Right cardiac atrium (tissue), 5 donors: ENCODE data around the gene CDPF1. TPM values are rescaled to one million over a fixed set of nuclear protein-coding genes. Genes with fewer than 3 reads are reported as not detected.

Experiments used
- ATAC-seq, 2 donors: fragments of 200-7000 bp; cut with Tn5 transposase; one replicate each; pipeline versions ENCODE4 v1.8.0 to v1.9.1; 2020; ENCODE audit warnings: moderate library complexity in 2 of 2, mild to moderate bottlenecking in 1 of 2
- DNase-seq, 3 donors: peaks; one replicate each; pipeline ENCODE4 v3.0.0-alpha.2; 2020
- H3K27ac ChIP-seq: one replicate; pipeline ENCODE4 v1.5.1; 2013; ENCODE audit warnings: mild to moderate bottlenecking, low read length, control low read depth, moderate library complexity
- H3K27me3 ChIP-seq: one replicate; pipeline ENCODE4 v1.6.1; 2013; ENCODE audit not compliant: control insufficient read depth, insufficient read depth
- H3K4me1 ChIP-seq: one replicate; pipeline ENCODE4 v1.6.1; 2013; ENCODE audit warnings: low read length; ENCODE audit not compliant: control insufficient read depth, insufficient read depth
- H3K4me3 ChIP-seq: one replicate; pipeline ENCODE4 v1.5.1; 2013; ENCODE audit warnings: low read length, control low read depth
- H3K9me3 ChIP-seq: one replicate; pipeline ENCODE4 v1.6.1; 2013; ENCODE audit warnings: low read length; ENCODE audit not compliant: control insufficient read depth
- WGBS: extraction: QIAGEN DNeasy Blood & Tissue Kit; methylation state at CpG from one replicate; pipeline ENCODE4 v1.1.7; 2013; 5-methylcytosine and 5-hydroxymethylcytosine counted together
- intact Hi-C, 4 donors: fragments of 100-400 bp; cut with DNase I; formaldehyde crosslinking; loops; one replicate each; pipeline versions ENCODE4 v1.11.0 to v1.14.0; 2022 to 2023
- polyA plus RNA-seq: library from polyadenylated mRNA; stranded (reverse); fragments of 200-250 nt; gene quantifications from one replicate; pipeline ENCODE4 v1.2.3, GENCODE V29; 2013
- total RNA-seq, 4 donors: library from RNA; stranded (reverse); fragmentation: NEBNext Ultra II Directional; extraction: Animal tissue kit (Norgen Biotek cat#: 25700); gene quantifications; one replicate each; pipeline ENCODE4 v1.2.1, GENCODE V29; 2021
- donor health status: healthy with polysubstance abuse.
- donor health status: DM: no; HTN: yes; CAD: no.
- donor health status: DM: no; HTN: no; CAD: no.
- donor health status: DM: no; HTN: yes; CAD: no; lungs with severe emphysema.
- donor health status: DM: yes; HTN: yes; CAD: no.

CDPF1 gene
- total and polyA plus RNA-seq, 5 donors: 8.9 to 10.5 (median 9.4) TPM

DNA sequence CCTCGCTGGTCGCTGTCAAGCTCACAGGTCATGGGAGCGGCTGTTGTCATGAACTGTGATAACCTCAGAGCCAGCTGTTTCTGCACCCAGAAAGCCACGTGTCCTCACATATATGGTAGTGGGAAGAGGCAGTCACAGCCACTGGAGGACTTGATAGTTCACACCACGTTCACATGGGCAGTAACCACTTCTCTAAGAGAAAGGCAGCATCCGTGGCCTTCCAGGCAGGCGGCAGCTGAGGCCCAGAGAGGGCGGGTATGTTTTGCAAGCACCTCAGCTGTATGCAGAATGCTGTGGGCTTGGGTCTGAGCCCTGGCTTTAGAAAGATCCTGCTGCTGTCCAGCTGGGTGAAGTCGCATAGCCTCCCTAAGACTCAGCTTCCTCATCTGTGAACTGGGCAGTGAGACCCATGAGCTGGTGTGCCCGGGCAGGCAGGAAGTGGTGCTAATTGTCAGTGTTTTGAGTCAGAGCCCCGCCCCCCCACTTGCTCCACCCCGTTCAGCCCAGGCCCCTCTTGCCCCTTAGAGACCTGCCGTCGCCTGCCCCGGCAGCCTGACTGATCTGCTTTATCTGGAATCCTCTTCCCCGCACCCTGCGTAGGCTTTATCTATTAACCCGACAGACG, 31.0 kb upstream of the CDPF1 start:
- Histone ChIP-seq H3K27me3 (no peaks in the 10 kb centered on the region), H3K27ac (no peak overlapping the region), H3K9me3 (no peaks in the 10 kb centered on the region), H3K4me1 (no peaks in the 10 kb centered on the region), H3K4me3 (no peak overlapping the region)
- intact Hi-C loops: no loop called here
- DNase-seq: peak in 1 of 3 donors; percentile 54
- peak; percentile 32 to 39 for ATAC-seq
- WGBS: 65% methylated on average over 19 of the region's 19 CpGs

DNA sequence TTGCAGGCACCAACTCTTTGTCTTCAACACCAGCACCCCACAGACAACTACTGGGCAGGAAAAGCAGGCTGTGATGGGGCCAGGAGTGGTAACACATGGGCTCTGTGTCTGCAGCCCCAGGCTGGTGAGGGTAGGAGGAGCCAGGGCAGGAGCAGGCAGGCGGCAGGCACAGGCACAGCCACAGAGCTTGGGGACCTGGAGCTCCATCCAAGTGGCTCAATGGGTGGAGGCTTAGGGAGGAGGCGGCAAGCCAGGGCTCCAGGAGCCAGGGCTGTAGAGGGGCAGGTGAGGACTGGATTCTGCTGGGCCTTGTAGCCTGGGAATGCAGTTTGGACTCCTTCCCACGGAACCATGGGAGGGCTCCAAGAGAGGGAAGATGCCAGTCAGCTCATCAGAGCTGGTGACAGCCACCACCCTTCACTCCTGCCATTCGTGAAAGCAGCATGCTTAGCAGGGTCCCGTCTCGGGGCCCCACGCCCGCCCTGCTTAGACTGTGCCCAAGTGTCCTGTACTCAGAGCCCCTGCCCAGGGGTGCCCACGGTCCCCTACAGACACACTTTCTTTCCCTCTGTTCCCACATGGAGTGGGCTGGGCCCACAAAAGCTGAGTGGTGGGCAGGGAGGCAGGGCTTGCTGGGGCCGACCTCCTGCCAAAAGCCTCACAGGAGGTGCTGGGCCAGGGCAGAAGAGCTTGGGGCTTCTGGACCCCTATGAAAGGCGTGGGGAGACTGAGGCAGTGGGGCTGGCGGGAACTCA, 30.1 kb upstream of the CDPF1 start:
- Histone ChIP-seq H3K27me3 (no peaks in the 10 kb centered on the region), H3K4me3 (no peak overlapping the region), H3K27ac (peak overlapping the region; percentile 24), H3K9me3 (no peaks in the 10 kb centered on the region), H3K4me1 (no peaks in the 10 kb centered on the region)
- intact Hi-C loops: no loop called here
- DNase-seq (no peak), ATAC-seq (peak; percentile 31 to 44)
- 85% methylated on average over 12 of the region's 12 CpGs for WGBS

DNA sequence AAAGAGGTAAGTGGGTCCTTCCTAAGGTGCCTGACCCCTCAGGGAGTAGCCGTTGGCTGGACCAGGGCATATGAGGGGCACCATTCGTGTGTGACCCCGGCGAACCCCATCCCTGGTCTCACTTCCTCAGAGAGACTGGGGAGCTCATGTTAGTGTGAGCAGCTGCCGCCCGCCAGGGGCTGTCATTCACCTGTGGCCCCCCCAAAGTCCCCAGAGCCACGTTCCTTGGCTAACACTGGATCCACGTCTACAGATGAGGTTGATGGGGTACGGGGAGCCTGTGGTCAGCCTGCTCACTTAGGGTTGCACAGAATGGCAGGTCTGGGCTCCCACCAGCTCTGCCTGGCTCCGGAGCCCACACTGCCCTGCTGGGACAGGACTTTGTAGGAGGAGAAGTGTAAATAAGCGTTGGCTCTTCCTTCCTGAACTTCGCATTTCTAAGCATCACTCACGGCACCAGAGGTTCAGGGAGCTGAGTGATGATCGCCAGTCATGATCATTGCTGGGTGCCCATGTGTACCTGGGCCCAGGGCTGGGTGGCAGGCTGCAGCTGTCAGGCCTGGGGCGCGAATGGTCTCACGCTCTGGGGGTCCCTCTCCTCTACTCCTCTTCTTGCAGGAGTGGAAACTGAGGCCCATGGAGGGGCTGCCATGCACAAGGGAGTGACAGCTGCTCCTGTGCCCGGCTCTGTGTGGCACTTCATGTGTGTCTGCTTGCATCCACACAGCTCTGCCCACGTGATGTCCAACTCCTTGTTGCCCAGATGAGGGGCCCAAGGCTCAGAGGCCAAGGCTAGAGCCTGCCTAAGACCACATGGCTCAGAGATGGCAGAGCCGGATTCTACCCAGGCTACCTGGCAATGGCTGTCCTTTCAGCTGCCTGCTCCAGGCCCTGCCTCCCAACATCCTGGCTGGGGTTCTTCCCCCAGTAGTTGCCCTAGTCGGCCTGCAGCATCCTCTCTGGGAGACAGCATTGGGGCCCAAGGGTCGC, 28.9 kb upstream of the CDPF1 start:
- Histone ChIP-seq H3K27ac (no peak overlapping the region), H3K27me3 (no peaks in the 10 kb centered on the region), H3K9me3 (no peaks in the 10 kb centered on the region), H3K4me3 (no peak overlapping the region), H3K4me1 (no peaks in the 10 kb centered on the region)
- DNase-seq (no peak), ATAC-seq (no peak)
- intact Hi-C loops: no loop called here
- 91% methylated on average over 22 of the region's 22 CpGs for WGBS

DNA sequence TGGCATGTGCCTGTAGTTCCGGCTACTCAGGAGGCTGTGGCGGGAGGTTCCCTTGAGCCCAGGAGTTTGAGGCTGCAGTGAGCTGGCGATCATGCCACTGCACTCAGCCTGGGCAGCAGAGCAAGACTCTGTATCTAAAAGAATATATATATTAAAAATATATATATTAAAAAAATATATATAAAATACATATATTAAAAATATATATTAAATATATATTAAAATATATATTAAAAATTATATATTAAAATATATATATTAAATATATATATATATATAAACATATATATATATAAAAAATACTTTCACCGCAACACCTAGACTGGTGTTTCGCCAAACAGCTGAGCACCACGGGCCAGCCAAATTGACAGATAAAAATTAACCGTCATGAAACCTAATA, 26.5 kb upstream of the CDPF1 start:
- DNase-seq (no peak), ATAC-seq (no peak)
- intact Hi-C loops: no loop called here
- H3K4me3 ChIP-seq: no peak overlapping the region
- no peaks in the 10 kb centered on the region for H3K27me3 ChIP-seq
- no peaks in the 10 kb centered on the region for H3K9me3 ChIP-seq
- 88% methylated on average over 7 of the region's 7 CpGs for WGBS
- no peak overlapping the region for H3K27ac ChIP-seq
- no peaks in the 10 kb centered on the region for H3K4me1 ChIP-seq

DNA sequence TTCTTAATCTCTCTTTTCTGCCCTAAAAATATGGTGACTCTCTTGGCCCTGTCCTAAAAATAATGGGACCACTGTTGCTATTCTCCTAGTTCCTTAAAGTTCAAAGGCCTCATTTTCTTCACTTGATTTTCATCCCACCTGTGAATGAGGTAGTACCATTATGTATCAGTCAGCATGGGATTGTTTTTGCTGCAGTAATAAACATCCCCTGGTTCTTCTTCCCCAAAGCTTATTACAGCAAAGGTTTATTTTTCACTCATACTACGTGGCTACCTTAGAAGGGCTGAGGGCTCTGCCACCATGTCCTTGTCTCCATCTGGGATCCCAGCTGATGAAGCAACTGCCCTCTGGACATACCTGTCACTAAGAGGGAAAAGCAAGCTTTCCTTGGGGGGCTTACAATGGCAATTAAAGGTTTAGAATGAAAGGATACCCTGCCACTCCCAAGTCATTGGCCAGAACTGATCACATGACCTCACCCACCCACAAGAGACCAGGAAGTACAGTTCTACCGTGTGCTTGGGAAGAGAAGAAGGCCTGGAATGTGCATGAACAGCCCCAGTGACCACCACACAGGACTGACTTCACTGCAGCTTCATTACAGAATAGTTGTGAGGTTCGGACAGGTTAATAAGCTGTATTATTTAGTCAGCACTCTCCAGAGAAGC, 25.5 kb upstream of the CDPF1 start:
- 68% methylated on average over 3 of the region's 3 CpGs for WGBS
- intact Hi-C loops: no loop called here
- no peaks in the 10 kb centered on the region for H3K4me1 ChIP-seq
- ATAC-seq (no peak), DNase-seq (no peak)
- no peak overlapping the region for H3K4me3 ChIP-seq
- no peak overlapping the region for H3K27ac ChIP-seq
- no peaks in the 10 kb centered on the region for H3K27me3 ChIP-seq
- H3K9me3 ChIP-seq: no peaks in the 10 kb centered on the region

DNA sequence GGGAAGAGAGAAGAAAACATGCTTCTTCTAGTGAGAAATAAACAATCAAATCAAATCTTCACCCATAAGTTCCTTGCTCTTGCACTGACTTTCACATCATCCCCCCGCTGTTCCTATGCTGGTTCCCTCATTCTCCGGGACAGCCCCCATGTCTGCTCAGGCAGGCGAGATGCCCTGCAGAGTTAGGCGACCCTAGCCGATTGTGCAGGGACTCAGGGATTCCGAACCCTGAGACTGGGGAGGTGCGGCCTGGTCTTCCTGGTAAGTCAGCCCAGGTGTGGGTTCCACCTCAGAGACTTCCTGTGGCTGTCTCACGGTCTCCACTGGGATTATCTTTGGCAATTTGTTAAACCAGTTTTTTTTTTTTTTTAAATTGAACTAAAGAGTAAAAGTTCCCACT, 24.3 kb upstream of the CDPF1 start:
- H3K4me3 ChIP-seq: no peak overlapping the region
- WGBS: 95% methylated on average over 8 of the region's 8 CpGs
- intact Hi-C loops: no loop called here
- no peaks in the 10 kb centered on the region for H3K9me3 ChIP-seq
- DNase-seq (no peak), ATAC-seq (no peak)
- no peaks in the 10 kb centered on the region for H3K27me3 ChIP-seq
- no peaks in the 10 kb centered on the region for H3K4me1 ChIP-seq
- H3K27ac ChIP-seq: no peak overlapping the region

DNA sequence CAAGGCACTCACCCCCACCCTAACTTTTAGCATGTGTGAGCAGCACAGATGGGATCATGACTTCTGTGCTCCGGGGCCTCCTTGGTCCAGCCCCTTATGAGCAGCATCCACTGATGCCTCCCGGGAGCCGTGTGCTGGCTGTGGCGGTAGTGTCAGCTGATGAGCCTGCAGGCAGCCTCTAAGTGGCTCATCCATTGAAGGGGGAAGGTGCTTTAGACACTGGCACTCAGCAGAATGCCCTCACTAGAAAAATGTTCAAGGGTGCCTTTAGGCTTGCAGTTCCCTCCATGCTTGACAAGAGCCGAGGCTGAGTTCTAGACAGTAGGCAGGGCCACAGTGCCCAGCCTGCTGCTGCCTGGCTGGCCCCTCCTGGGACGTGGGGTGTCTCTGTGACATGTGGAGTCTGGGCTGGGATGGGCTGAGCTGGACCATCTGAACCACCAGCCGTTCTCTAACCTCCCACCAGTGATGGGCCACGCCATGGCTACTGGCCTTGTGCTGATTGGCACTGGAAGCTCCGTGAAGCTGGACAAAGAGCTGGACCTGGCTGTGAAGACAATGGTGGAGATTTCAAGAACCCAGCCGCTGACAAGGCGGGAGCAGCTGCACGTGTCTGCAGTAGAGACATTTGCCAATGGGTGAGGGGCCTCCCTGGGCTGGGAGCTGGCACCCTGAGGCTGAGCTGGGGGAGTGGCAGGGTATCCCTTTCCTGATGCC, 23.5 kb upstream of the CDPF1 start:
- Histone ChIP-seq H3K4me3 (no peak overlapping the region), H3K27ac (peak overlapping the region; percentile 19), H3K4me1 (no peaks in the 10 kb centered on the region), H3K9me3 (no peaks in the 10 kb centered on the region), H3K27me3 (no peaks in the 10 kb centered on the region)
- ATAC-seq: peak; percentile 48 to 73
- DNase-seq: no peak
- WGBS: 77% methylated on average over 12 of the region's 12 CpGs
- intact Hi-C loops: no loop called here

DNA sequence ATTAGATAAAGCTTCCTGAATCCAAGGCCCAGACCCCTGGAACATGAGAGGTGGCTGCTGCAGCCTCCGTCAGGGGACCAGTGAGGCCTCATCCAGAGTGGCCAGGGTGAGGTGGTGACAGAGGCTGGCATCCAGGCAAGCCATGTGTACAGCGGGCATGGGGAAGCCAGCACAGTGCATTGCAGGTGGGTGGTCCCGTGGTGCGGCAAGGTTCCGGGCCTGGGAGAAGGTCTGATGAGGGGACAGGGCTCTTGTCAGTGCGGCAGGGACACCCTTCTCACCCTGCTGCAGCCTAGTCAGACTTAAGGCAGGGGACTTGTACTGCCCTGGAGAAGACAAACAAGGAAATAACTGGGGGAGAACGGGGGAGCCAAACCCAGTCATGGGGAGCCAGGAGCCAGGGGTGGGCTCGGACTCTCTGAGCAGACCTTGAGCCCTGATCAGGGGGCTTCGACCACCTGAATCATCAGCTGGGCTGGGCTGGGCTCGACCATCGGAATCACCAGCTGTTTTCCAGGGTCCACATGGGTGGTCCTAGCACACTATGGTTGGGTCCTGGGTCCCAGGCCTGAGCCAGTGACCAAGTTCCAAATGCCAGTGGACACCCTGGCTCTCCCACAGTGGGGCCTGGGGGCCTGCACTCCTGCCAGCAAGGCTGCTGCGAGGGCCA, 22.8 kb upstream of the CDPF1 start:
- Histone ChIP-seq H3K27ac (no peak overlapping the region), H3K4me1 (no peaks in the 10 kb centered on the region), H3K27me3 (no peaks in the 10 kb centered on the region), H3K4me3 (no peak overlapping the region), H3K9me3 (no peaks in the 10 kb centered on the region)
- DNase-seq: no peak
- peak in 1 of 2 donors; percentile 7 for ATAC-seq
- intact Hi-C loops: no loop called here
- WGBS: 94% methylated on average over 12 of the region's 12 CpGs

DNA sequence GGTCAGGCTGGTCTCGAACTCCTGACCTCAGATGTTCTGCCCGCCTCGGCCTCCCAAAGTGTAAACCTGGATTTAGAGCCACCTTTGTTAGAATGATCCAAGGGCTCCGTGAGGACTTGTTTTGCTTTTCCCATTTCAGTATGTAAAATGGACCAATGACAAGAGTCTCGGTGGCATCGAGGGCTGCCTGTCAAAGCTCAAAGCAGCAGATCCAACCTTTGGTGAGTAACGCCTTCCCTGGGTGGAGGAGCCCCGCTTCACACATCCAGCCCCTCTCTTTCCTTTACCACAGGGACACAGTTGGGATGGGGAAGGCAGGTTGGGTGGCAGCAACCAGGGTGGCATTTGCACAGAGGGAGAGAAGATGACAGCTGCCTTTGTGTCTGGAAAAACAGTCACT, 22.1 kb upstream of the CDPF1 start:
- H3K4me3 ChIP-seq: no peak overlapping the region
- no peaks in the 10 kb centered on the region for H3K4me1 ChIP-seq
- no peaks in the 10 kb centered on the region for H3K9me3 ChIP-seq
- intact Hi-C loops: no loop called here
- H3K27ac ChIP-seq: no peak overlapping the region
- no peaks in the 10 kb centered on the region for H3K27me3 ChIP-seq
- 97% methylated on average over 8 of the region's 8 CpGs for WGBS
- no peak for ATAC-seq
- no peak for DNase-seq

DNA sequence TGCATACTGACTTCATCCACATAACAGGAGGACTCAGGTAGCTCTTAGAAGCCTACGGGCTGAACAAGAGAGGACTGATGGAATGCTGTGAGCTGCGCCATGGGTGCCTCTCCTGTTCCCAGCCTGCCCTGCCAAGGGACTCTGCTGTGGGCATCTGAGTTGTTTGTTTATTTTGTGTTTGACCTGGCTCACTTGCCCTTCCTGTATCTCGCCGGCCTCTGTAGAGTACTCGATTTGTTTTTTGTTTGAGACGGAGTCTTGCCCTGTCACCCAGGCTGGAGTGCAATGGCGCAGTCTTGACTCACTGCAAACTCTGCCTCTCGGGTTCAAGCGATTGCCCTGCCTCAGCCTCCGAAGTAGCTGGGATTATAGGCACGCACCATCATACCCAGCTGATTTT, 19.5 kb upstream of the CDPF1 start:
- intact Hi-C loops: no loop called here
- H3K4me3 ChIP-seq: no peak overlapping the region
- H3K27me3 ChIP-seq: no peaks in the 10 kb centered on the region
- H3K4me1 ChIP-seq: no peaks in the 10 kb centered on the region
- no peaks in the 10 kb centered on the region for H3K9me3 ChIP-seq
- ATAC-seq (no peak), DNase-seq (no peak)
- WGBS: 79% methylated on average over 11 of the region's 11 CpGs
- H3K27ac ChIP-seq: no peak overlapping the region
